ENCODE data around the gene HTR4.
A peak's percentile ranks its signal among the peaks of the same experiment; 100 is the strongest.

HTR4 gene

DNA sequence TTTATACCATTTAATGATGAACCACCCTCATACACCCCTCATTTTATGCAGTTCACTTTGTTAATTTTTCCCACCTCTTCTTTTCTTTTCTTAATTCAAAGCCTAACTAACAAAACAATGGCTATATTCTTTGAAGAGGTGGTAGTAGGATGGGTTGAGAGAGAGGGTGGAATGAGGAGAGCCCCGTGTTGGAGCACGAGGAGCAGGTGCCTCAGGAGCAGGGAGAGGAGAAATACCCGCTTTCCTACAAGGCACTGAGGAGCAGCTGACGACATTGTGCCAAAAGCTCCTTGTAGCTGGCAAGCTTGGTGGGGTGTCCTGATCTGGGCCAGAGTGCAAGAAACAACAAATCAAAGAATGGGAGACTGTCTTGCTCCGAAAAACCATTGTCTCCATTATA lies 129.6 kb downstream of the HTR4 start:
- DNase-seq: no peak

DNA sequence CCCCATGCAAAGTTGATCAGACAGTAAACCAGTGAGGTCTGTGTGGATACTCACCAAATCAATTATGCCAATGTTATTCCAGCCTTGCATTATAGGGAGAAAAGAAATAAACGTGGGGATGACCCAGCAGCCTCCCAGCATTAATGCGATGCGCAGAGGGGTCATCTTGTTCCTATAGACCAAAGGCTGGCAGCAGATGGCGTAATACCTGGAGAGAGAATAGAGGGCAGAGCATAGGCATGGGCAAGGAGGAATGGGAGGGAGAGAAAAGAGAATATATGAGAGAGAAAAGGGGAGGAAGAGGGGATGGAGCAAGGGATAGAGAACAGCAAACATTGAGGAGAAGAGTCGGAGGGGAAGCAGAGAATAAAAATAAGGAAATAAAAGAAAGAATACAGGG lies 131.2 kb downstream of the HTR4 start:
- DNase-seq: peak; percentile 7

DNA sequence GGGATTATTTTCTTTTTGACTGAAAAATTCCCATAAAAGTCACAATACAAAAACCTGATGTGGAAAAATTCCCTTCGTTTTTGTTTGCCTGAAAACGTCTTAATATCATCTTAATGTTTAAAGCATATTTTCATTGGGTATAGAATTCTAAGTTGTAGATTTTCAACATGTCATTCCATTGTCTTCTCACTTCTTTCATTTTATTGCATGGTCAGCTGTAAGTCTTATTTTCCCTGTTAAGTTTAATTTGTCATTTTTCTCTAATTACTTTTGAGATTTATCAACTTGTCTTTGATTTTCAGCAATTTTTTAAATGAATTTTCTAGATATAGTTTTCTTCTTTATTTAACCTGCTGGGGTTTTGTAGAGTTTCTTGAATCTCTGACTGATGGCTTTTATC lies 138.9 kb downstream of the HTR4 start:
- DNase-seq: no peak

DNA sequence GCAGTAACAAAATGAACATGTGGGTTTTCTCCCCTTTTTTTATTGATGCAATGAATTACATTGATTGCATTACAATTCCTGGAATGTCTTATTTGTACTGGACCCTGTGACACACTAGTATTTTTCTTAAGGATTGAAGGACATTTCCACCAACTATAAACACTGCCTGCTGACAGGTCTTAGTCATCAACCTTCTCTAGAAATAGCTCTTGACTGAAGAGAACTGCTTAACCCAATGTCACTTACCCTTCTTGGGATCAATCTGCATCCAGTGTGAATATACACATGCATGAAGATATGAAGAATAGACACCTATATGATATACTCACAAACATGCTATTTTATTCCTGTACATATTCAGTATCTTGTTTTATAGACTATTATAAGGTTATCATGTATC lies 140.0 kb downstream of the HTR4 start:
- no peak for DNase-seq

DNA sequence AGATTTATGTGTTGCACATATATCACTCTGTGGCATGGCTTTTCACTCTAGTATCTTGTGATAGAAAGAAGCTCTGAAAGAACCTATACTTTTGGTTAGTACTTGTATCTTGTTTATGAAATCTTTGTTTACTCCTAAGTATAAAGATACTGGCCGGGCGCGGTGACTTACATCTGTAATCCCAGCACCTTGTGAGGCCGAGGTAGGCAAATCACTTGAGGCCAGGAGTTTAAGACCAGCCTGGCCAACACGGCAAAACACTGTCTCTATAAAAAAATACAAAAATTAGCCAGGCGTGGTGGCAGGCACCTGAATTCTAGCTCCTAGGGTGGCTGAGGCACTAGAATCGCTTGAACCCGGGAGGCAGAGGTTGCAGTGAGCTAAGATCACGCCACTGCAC lies 141.8 kb downstream of the HTR4 start:
- no peak for DNase-seq

DNA sequence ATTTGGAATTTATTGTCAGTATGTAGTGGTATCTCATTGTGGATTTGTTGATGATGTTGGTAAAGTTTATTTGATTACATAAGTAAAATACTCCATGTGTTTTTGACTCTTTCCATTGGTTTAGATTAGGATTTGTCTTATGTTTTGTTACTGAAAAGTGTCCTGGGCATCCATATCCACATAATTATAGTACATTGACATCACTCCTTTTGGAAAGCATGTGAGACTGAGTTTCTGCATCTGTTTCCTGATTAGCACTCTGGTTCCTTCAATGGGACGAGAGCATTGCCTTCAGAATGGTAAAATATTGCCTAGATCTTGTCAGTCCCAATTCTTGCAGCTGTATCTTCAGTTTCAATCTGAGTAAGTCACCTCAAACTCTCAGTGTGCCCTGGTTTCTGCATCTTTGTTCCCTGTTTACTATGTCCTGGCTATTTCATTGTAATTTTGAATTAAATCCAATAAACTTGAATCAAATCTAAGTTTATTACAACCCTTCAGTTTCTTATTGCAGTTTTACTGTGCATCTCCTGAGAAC lies 142.4 kb downstream of the HTR4 start:
- DNase-seq: no peak

DNA sequence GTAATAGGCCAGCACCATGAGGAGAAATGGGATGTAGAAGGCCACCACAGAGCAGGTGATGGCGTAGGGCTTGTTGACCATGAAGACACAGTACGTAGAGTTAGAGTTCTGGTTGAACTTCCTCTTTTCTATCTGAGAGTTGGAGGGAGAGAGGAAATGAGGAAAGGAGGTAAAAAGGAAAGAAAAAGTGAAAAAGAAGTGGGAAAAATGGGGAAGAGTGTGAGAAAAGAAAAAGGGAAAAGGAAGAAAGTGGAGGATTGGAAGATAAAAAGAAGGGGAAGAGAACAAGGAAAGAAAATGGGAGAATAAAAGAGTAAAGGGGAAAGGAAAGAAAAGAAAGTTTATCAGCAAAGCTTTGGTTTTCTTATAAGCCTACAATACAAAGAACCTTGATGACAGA lies 144.4 kb downstream of the HTR4 start:
- no peak for DNase-seq

DNA sequence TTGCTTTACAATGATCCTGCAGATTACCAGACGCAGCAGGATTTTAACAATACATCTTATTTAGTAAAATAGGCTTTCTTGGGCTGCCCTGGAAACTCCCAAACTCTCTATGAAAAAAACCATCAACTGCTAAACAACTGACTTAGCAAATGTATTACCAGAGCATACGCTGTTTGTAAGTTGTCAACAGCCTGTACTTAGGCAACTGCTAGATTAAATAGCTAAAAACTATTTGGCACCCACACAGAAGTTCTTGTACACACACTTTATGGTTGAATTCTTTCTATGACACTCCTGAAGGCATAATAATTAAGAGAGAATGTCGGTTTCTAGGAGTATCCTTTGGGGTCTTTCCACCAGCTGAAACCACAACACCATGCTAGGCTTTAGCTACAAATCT lies 146.7 kb downstream of the HTR4 start:
- no peak for DNase-seq

DNA sequence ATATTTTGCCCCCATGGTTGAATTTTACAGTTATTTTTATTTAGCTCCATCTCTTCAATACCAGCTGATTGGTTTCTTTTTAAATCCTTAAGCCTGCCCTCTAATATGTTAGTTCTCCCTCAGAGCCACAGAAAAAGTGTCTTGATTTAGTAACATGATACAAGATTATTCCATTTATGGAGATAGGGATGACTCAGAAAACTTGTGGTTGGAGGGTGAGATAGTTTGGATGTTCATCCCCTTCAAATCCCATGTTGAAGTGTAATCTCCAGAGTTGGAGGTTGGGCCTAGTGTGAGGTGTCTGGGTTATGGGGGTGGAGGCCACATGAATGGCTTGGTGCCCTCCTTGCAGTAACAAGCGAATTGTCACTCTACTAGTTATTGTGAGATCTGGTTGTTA lies 154.9 kb downstream of the HTR4 start:
- no peak for DNase-seq

DNA sequence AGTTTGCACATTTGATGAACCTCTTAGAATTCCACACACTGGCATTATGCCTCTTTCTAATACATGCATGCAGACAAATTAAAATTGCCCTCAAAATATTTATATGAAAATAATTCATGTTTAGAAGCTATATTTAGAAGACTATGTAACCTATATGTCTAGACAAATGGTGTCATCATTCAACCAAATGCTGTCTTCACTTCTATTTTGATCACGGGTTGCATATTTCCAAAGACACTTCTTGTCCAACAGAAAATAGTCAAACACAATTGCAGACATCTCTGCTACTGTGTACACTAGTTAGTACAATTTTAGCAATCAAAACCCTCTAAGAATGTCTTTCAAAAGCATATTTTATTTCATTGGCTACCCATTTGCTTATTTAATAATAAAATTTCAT lies 156.6 kb downstream of the HTR4 start:
- no peak for DNase-seq

DNA sequence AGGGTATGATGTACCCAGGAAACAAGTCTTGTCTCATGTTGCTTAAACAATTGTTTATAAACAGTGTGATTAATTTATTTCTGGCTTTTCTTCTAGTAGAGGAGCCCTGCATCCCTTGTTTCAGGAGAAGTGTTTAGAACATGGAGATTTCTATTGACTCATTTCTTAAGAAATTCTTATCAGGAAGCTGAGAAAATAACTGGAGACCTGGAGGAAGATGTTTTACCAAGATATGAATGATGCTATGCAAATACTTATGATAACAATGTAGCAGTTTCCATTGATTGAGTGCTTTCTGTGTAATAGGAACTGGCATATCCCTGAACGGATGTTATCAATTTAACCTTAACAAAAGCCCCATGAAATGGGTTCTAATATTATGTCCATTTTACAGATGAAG lies 162.0 kb downstream of the HTR4 start:
- DNase-seq: no peak

DNA sequence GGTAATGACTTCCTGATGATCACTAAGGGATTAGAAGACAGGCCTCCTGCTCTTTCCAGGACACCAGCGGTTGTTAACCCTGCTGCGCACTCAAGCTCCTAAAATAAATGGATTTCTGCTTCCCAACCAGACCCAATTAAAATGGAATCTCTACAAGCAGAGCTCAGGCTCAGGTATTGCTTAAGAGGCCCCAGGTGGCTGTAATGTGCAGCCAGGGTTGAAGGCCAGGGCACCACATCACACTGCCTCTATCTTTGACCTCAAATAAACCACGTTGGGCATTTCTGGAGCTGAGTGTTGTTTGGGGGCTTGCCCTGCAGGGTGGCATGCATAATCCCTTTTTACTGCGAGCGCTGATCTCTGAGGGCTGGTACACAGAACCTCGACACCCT lies 162.5 kb downstream of the HTR4 start:
- DNase-seq: no peak

DNA sequence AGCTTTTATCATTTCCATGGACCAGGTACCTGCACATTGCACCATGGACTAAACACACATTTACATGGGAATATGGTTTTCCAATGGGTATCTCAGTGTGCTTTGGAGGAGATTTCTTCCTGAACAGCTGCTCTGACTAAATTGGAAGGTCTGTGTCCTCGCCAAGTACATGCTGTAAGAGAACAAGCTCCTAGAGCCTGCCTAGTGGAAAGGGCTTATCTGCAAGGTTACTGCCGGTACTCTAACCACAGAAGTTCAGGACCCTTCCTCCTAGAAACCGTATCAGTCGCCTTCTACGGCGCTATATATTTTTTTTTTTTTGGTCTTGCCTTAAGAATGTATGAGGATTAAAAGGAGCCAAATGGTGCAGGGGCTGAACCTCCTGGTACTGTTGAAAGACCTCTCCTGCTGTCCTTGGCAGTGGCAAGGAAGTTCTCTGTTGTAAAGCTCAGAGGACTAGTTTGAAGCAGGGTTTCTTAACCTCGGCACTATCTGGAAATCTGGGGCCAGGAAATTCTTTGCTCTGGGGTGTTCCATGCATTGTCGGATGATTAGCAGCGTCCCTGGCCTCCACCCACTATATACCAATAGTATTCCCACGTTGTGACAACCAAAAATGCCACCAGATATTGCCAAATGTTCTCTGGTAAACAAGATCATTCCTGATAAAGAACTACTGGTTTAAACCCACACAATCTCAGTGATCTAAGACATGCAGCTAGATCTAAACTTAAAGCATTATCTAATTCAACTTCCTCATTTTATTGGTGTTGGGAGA lies 163.1 kb downstream of the HTR4 start:
- DNase-seq: no peak

DNA sequence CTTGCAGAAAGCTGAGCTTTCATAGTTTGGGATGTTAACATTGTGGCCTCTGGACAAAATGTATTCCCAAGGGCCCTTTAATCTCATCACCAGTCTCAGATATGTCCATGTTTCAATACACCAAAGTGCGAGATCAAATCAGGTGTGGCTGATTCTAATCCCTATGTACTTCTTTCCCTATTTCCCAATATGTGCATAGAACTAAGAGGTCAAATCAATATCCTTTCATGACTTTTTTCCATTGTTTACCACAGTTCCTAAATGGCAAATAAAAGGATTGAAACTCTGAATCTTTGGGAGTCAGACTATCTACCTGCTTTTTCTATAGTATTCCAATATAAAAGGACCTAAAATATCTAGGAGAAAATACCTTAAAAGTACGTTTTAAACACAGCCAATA lies 165.6 kb downstream of the HTR4 start:
- DNase-seq: no peak

DNA sequence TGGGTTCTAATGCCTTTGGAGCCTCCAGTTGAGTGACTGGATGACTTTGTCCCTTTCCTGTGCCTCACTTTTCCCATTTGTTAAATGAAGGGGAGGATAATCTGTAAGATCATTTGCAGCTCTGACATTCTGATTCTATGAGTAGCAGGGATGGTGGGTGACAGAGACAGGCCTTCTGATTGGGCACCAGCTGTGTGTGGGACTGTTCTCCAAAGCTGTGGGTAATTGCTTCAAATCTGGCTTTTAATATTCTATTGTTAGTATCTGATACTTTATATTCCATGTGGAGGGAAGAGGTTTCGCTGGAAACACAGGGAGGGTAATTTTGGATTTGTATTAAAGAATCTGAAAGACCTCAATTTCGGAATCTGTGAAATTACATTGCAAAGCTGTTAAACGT lies 167.9 kb downstream of the HTR4 start:
- DNase-seq: no peak

DNA sequence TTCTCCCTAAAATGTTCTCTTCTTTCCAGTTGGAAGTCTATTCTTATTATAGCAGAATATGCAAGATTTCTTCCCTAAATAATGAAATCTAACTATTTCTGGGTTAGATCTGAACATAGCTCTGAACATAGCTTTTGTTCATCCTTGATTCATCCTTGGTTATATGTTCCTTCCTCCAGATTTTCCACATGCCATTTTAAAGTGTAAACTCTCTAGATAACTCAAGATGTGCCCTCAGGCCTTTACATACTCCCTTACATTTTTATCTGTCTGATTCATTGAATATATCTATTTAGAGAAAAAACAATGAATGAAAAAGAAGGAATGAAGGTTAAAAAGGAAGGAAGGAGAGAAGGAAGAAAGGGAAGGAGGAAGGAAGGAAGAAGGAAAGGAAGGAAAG lies 169.7 kb downstream of the HTR4 start:
- no peak for DNase-seq

DNA sequence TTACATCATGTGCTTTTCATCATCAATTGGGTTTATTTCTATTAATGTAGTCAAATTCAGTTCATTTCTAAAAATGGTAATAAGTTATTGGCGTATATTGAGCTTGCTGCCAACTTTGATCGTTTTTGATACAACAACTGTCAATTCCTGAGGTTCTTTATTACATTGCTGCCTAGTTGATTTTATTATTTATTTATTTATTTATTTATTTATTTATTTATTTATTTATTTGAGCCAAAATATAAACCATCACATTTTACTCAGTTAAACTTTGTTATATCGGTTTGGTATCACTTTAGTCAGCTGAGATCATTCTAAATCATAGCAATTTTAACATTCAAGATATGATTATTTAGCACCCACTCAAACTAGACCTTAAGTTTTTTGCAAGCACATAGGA lies 170.6 kb downstream of the HTR4 start:
- DNase-seq: no peak

DNA sequence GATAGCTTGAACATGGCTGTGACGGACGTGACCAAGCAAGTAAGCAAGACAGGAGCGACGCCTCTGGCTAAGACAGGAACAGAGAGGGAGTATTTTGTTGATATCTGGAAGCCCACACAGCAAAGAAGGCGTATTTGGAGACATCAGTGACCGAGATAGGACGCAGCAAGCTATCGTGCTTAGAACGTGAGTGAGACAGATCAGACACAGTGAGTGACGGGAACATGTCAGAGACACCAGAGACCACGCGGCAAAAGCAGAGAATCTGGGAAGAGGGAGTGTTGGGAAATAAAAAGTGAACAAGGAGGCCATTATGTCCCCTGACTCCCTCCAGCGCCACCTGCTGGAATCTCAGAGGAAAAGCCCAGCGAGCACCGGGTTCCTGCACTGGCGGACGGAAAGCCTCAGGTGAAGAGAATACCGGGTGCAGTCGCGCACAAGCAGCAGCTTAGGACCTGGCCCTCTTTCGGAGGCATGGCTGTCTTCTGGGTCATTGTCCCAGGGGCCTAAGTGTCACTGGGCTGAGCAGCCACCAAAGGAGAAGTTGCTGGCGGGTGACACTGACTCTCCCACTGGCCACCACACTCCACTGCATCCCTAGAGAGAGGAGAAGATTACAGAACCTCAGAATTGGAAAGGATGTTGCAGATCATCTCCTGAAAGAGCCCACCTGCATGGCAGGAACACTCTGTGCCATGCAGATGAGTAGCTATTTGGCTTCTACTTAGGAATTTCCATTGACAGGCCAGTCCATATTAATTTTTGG lies 171.4 kb downstream of the HTR4 start:
- DNase-seq: peak; percentile 58

DNA sequence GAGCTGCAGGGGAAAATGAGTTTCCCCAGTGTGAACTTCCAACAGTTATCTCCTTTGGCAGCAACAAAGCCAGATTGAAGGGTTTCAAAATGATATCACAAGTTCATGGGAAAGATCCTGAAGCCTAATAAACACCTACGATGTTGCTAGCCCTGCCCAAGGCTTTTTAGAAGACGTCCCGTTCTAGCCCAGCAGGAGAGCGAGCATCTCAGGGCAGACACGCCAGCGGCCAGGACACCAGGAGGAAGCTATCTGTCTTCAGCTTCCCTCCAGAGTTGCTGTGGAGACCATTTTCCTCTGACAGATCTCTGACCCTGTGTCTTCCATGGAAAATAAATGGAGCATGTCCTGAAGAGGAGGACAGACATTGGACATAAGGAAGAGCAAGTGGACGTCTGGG lies 172.1 kb downstream of the HTR4 start:
- DNase-seq: no peak

DNA sequence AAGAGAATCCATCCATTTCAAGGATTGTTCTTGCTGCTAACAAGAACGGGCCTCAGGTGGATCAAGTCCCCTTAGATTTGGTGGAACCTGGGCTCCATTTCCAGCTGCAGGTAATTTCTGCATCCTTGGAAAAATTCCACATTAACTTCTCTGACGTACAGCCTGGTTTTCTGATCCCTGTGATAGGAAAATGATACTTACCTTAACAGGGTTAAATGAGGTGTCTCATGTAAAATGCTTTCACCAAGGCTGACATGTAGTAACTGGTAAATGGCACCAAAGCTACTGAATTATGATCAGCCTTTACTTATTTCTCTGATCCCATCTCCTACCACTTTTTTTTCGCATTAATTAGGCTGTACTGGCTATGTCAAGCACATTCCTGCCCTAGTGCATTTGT lies 176.9 kb downstream of the HTR4 start:
- no peak for DNase-seq

DNA sequence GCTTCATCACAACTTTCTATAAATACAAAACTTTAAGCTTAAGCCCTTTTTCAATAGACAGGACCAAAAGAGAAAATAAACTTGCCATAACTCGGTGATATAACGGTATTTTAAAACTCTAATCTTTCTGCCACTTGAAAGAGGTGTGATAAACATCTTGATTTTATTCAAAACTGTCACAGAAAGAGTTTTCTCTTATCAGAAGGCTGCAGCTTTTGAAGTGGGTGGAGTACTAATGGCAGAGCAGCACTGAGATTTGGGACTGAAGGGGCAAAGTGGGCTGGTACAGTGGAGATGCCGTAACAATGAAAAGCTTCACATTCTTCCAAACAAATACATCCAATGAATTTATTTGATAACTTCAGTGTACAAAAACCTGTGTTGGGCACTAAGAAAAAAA lies 178.0 kb downstream of the HTR4 start:
- DNase-seq: no peak

DNA sequence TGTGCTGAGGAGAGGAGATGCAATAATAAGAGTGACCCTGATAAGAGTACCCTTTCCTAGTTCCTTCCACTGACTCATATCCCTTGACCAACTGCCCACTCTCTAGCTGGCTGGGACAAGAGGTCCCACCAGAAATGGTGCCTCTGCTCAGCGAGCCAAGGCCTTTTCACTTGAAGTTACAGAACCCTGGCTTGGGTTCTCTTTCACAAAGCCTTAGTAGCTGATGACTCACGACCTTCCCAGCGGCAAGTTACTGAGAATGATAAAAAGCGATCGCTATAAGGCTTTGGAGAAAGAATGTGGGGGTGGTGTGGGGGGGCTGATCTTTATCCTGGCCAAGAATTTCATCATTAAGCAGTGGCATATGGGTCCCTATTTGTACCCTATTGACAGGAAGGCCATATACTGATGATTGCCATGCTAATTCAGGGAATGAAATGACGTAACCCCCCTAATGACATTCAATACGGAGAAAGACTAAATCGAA lies 180.3 kb downstream of the HTR4 start:
- DNase-seq: no peak

DNA sequence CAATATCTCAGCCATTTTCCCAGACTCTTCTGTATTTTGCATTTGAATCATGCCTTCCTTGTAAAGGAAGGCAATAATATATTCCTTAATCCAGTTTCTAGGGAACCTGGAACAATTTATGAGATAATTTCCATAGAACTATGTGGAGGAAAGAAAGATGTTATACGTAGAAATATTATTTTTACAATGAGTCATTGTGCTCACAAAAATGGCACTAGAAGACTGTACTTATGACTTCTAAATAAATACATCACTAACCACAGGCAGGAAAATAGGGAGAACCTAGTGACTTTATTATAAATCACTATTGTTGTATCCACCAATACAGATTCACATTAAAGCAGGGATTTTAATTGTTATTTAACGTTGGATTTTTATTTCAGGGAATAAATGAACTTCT lies 182.9 kb downstream of the HTR4 start:
- no peak for DNase-seq

DNA sequence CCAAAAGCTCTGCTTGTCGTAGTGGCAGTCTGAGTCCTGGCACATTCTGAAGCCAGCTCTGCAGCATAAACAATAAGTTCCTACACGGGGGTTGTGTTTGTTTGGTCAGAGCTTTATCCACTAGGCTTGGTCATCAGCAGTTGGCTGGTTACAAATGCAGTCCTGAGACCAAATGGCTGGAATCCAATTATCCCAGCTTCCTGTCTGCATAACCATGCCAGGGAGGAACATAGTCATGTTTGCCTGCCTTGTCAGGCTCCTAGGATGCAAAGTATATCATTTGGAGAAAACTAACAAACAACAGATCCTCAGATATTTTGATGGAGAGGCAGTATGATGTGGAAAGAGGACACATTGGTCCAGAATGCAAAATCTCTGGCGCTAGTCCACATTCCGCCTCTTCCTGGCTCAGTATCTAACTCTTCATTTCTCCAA lies 184.8 kb downstream of the HTR4 start:
- no peak for DNase-seq
